ENCODE results near the gene HHIPL1.

GRCh38 chr14:99625476-99625875, 19.5 kb upstream of the HHIPL1 start:
- TF ChIP-seq CTCF (IDR thresholded peaks at IDR 0.05; ENCODE audit: insufficient read depth, low read length, poor library complexity, severe bottlenecking) (no peak), EZH2phosphoT487 (conservative IDR thresholded peaks at IDR 0.05; ENCODE audit: low read length) (no peak)
